Fibroblast of mammary gland (primary cell): ENCODE results near the gene MYO1A.

ENCODE experiments used
- DNase-seq: peaks from one replicate; pipeline ENCODE4 v3.0.0-alpha.2; 2010; ENCODE audit warnings: low read depth
- H3K4me3 ChIP-seq: 2 replicates; pipeline ENCODE4 v1.5.1; 2011; ENCODE audit warnings: low read depth, mild to moderate bottlenecking, low read length, moderate library complexity; ENCODE audit not compliant: control insufficient read depth
- TF ChIP-seq, protein P1 (sequence below): conservative IDR thresholded peaks from 2 replicates; pipeline ENCODE4 v1.5.1; 2011; ENCODE audit warnings: low read depth, low read length, inconsistent platforms; ENCODE audit not compliant: control insufficient read depth, insufficient read depth

The MYO1A gene

DNA sequence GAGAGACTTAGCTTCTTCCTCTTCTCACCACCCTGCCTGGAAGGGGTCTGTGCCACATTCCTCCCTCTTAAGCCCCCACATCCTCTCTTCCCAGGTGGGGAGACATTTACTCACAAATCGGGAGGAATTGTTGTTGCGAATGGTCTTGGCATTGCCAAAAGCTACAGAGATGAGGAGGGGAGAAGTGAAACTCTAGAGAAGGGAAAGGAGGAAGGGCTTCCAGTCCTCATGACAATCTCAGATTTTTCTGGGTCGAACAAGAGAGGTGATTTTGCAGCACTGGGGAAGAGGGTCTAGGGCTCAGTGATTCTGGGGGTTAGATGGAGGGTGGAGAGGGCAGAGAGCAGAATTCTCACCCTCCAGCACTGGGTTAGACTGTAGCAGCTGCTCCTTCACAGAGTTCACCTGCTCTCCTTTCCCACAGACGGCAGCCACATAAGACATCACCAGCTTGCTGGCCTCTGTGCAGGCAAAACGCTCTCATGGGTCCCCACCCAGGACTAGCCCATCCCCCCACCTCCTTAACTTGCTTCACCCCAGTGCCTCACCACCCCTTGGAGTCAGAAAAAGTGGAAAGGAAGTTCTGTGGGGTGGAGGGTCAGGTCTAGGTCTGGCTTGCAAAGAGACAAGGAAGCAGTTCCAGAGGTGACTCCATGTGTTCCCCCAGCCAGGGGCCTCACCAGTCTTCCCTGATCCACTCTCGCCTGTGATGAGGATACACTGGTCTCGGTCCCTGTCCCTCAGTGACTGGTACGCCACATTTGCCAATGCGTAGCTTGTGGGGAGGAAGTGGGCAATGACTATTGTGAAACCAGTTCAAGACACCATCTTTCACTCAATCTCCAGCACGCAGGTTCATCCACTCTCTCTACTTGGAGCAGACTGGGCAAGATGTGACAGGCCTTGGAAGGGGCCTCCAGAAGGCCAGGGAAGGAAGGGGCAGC, 2.7 kb downstream of the MYO1A start:
- no peak for DNase-seq
- no peak overlapping the region for H3K4me3 ChIP-seq
- TF ChIP-seq, protein P1, sequence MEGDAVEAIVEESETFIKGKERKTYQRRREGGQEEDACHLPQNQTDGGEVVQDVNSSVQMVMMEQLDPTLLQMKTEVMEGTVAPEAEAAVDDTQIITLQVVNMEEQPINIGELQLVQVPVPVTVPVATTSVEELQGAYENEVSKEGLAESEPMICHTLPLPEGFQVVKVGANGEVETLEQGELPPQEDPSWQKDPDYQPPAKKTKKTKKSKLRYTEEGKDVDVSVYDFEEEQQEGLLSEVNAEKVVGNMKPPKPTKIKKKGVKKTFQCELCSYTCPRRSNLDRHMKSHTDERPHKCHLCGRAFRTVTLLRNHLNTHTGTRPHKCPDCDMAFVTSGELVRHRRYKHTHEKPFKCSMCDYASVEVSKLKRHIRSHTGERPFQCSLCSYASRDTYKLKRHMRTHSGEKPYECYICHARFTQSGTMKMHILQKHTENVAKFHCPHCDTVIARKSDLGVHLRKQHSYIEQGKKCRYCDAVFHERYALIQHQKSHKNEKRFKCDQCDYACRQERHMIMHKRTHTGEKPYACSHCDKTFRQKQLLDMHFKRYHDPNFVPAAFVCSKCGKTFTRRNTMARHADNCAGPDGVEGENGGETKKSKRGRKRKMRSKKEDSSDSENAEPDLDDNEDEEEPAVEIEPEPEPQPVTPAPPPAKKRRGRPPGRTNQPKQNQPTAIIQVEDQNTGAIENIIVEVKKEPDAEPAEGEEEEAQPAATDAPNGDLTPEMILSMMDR: no peak

DNA sequence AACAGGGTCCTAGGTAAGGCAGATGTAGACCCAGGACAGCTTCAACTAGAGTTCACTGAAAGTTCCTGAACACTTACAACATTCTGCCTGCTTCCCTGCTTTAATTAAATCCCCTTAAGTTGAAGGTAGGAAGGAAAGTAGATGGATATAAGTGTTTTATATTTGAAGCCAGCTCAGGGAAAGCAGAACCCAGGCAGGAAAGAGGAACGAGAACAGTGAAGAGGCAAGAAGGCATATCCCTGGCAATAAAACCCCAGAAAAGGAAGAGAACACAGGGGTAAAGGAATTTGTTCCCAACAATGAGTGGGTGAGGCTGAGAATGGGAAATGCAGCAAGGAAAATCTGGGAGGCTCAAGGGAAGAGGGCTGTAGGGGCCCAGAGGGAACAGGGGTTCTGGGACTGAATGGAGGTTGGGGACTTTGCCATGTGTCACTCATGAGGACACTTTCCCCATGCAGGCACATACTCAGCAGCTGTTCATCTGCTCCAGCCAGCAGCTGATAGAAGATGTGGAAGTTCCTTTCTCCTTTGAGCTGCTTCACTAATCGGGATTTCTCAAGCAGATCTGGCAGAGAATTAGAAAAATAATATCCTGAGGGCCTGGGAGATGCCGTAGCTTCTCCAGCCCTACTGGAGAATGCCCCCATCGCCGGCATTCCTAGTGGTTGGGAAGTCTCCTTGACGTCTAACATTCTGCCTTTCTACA, 3.7 kb downstream of the MYO1A start:
- TF ChIP-seq, protein P1: no peak
- no peak overlapping the region for H3K4me3 ChIP-seq
- DNase-seq: no peak

DNA sequence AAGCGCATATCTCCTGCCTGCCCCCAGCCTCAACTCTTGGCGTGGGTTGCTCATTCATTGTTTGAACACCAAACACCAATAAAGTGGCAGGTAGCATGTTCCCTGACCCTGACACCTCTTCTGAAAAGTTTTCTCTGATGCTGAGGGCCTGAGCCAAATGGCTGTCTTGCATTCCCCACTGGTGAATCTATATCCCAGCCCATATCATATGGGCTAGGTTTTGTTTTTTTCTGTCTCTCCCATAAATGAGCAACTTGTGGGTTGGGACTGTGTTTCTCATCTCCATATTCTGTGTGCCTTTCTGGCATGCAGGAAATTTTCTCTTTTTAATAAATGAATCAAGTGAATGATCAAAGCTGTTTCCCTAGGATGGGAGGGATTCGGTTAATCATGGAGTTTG, 5.0 kb downstream of the MYO1A start:
- TF ChIP-seq, protein P1: no peak
- H3K4me3 ChIP-seq: no peak overlapping the region
- DNase-seq: no peak

DNA sequence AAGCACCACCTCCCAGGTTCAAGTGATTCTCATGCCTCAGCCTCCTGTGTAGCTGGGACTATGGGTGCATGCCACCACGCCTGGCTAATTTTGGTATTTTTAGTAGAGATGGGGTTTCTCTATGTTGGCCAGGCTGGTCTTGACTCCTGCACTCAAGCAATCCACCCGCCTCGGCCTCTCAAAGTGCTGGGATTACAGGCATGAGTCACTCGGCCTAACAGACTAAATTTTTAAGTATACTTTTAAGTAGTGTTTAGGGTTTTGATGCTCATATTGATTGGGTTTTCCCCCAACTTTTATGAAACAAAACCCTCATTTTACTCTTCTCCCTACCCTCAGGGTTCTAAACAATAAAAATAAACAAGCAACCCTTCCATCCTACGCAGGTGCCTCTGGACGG, 5.5 kb downstream of the MYO1A start:
- no peak for DNase-seq

DNA sequence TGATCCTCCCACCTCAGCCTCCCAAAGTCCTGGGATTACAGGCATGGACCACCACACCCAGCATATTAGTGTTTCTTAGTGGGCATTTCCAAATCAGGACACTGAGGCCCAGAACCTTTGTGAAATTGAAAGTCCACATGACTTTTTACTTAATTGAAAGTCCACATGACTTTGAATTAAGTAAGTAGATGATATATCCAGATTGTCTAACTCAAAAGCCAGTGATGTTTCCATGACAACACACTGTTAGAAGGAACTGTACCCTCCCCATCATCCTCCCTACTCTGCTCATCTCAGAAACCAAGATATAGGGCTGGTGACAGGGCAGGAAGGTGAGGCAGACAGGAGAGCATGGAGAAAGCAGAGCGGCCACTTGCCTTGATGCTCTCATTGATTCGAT, 7.2 kb downstream of the MYO1A start:
- no peak for DNase-seq
- TF ChIP-seq, protein P1: no peak

More for the DNA sequence above, 5.5 kb downstream of the MYO1A start:
- TF ChIP-seq, protein P1: no peak
- H3K4me3 ChIP-seq: no peak overlapping the region

DNA sequence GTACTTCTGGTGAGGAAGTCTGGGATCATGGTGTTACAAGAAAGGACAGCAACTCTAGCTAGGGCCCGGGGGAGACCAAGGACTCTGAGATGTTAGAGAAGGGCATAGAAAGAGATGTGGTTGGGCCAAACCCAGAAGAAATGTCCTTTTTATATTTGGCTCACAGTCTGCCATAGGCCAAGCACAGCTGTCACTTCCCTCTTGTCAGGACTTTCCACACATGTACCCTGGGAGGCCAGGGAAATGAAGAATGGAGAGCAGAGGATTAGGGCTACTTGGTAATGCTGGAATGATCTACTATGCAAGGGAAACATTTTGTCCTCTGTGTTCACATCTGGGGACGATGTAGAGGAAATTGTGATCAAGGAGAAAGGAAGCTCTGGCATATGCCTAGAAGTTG, 9.2 kb downstream of the MYO1A start:
- TF ChIP-seq, protein P1: no peak
- DNase-seq: no peak
- H3K4me3 ChIP-seq: no peak overlapping the region

More for the DNA sequence above, 7.2 kb downstream of the MYO1A start:
- no peak overlapping the region for H3K4me3 ChIP-seq
